Mucosa of descending colon (tissue), 3 donors: ENCODE results near the gene AP5S1. TPM values are rescaled to one million over a fixed set of nuclear protein-coding genes. Genes with fewer than 3 reads are reported as not detected.

Source experiments
- ATAC-seq: fragments of 200-7000 bp; cut with Tn5 transposase; one replicate; pipeline ENCODE4 v1.9.1; 2020; ENCODE audit warnings: mild to moderate bottlenecking, moderate library complexity
- DNase-seq, 3 donors: peaks; one replicate each; pipeline ENCODE4 v3.0.0-alpha.2; 2020
- H3K36me3 ChIP-seq: fragments of 200-600 bp; one replicate; pipeline ENCODE4 v1.8.0; 2021; ENCODE audit warnings: low read depth, mild to moderate bottlenecking
- H3K4me1 ChIP-seq: fragments of 200-600 bp; one replicate; pipeline ENCODE4 v1.8.0; 2021; ENCODE audit warnings: low read depth, mild to moderate bottlenecking
- H3K4me3 ChIP-seq: fragments of 200-600 bp; one replicate; pipeline ENCODE4 v1.8.0; 2021; ENCODE audit warnings: mild to moderate bottlenecking
- H3K9me3 ChIP-seq: fragments of 200-600 bp; one replicate; pipeline ENCODE4 v1.8.0; 2021; ENCODE audit warnings: mild to moderate bottlenecking
- CTCF ChIP-seq: fragments of 200-600 bp; IDR thresholded peaks from one replicate; pipeline ENCODE4 v1.8.0; 2022; ENCODE audit warnings: antibody characterized with exemption, mild to moderate bottlenecking
- intact Hi-C, 2 donors: fragments of 100-400 bp; cut with DNase I in 1 of 2; cut with micrococcal nuclease in 1 of 2; formaldehyde crosslinking; loops; one replicate each; pipeline versions ENCODE4 v1.11.0 to v1.11.1; 2022; cut with DNase I, micrococcal nuclease
- total RNA-seq, 3 donors: library from RNA; stranded (reverse); fragmentation: NEBNext Ultra II Directional in 2 of 3; extraction: Animal tissue kit (Norgen Biotek cat#: 25700) in 2 of 3; gene quantifications; one replicate each; pipeline versions ENCODE4 v1.2.1 to v1.2.4, GENCODE V29; 2021 to 2023
- donor health status: DM: no; HTN: no; CAD: no; lungs with moderate emphysema.
- donor health status: DM: no; HTN: no; CAD: no.
- donor health status: DM: no; HTN: yes; CAD: no.

Gene AP5S1
- total RNA-seq, 3 donors from 2014 or later = 13.0 to 18.6 (median 13.9) TPM

GRCh38 chr20:3871550-3872265 lies 51.4 kb downstream of the AP5S1 start:
- no peaks in the 10 kb centered on the region for H3K9me3 ChIP-seq
- H3K4me3 ChIP-seq = no peak overlapping the region
- peaks cover 4% of the 10 kb centered on the region for H3K4me1 ChIP-seq
- no peaks in the 10 kb centered on the region for H3K36me3 ChIP-seq
- intact Hi-C loops = no loop called here
- ATAC-seq (no peak), DNase-seq (no peak)
- TF ChIP-seq CTCF = no peak

GRCh38 chr20:3873507-3873906 lies 53.2 kb downstream of the AP5S1 start:
- ATAC-seq = no peak
- H3K4me1 ChIP-seq = peaks cover 4% of the 10 kb centered on the region
- no peak for DNase-seq
- TF ChIP-seq CTCF = no peak
- H3K4me3 ChIP-seq = no peak overlapping the region
- intact Hi-C loops = no loop called here
- no peaks in the 10 kb centered on the region for H3K9me3 ChIP-seq
- no peaks in the 10 kb centered on the region for H3K36me3 ChIP-seq

- intact Hi-C loops = no loop called here
- Histone ChIP-seq H3K4me3 (no peak overlapping the region), H3K9me3 (no peaks in the 10 kb centered on the region), H3K4me1 (peaks cover 2% of the 10 kb centered on the region), H3K36me3 (no peaks in the 10 kb centered on the region)
- DNase-seq = no peak
- no peak for TF ChIP-seq CTCF
- ATAC-seq = no peak
These were observed 54.0 kb downstream of the AP5S1 start for GRCh38 chr20:3874194-3874844.

GRCh38 chr20:3875378-3875974 lies 55.1 kb downstream of the AP5S1 start:
- intact Hi-C loops = no loop called here
- ATAC-seq (no peak), DNase-seq (no peak)
- H3K4me3 ChIP-seq = no peak overlapping the region
- no peak for TF ChIP-seq CTCF
- no peaks in the 10 kb centered on the region for H3K4me1 ChIP-seq
- H3K9me3 ChIP-seq = no peaks in the 10 kb centered on the region
- H3K36me3 ChIP-seq = no peaks in the 10 kb centered on the region

GRCh38 chr20:3876000-3876399 lies 55.7 kb downstream of the AP5S1 start:
- Histone ChIP-seq H3K4me1 (no peaks in the 10 kb centered on the region), H3K4me3 (no peak overlapping the region), H3K36me3 (no peaks in the 10 kb centered on the region), H3K9me3 (no peaks in the 10 kb centered on the region)
- no peak for TF ChIP-seq CTCF
- DNase-seq (no peak), ATAC-seq (no peak)
- intact Hi-C loops = no loop called here
